Measurements from ENCODE around the gene SNAP47.

SNAP47 gene

DNA sequence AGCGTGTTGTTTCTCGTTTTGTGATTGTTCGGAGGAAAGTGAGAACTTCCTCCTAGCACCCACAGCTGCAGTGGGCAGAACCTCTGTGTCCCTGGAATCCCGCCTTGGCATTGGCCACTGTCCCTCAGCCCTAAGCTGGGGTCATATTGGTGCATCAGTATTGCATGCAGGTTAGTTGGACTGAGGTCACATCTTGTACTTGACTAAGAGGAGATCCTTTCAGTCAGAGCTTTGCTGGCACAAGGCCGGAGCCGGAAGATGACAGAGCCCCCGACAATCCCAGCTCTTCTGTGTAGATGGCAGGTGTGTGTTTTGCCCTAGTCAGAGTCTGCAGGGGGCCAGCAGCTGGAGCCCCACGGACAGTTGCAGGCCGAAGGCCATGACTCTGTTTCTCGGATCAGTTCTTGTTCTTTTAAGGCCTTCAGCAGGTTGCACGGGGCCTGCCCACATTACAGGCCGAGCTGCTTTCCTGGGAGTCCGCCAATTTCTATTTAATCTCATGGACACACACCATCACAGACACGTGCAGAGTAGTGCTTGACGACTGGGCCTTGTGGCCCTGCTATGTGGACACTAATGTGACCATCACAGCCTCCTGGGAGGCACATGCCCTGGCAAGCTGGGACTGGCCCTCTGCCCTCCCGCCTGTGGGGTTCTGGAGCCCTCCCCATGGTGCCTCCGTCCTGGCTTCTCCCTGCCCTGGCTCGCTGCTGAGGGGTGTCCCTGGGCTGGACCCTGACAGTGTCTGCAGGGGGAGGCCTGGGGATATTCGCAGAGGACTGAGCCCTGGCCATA is 14.9 kb downstream of the SNAP47 start:
- no peak for DNase-seq (ENCODE audit: low read depth)

DNA sequence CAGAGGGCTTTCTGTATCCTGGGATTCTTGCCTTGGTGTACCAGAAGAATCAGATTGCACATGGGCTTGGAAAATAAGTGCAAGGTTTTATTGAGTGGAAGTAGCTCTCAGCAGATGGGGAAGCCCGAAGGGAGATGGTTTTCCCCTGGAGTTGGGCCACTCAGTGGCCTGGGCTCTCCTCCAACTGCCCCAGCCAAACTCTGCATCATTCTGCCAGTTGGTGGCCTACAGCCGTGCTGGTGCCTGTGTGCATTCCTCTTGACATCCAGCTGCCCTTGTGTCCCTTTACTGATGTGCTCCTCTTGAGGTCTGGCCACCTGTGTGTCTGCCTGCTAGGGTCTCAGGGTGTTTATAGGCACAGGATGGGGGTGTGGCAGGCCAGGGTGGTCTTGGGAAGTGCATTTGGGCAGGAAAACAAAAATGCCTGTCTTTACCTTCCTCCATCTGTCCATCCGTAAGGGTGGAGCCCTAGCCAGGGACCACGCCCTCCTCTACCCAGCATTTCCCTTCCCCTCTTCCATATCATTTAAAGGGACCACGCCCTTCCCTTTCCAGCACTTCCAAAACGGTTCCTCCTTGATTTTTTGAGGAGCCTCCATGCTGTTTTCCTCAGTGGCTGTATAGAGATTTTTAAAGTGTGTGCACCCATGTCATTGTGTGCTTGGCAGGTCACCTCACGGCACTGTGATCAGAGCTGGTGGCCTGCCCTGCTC is 18.9 kb downstream of the SNAP47 start:
- DNase-seq (ENCODE audit: low read depth), result no peak

DNA sequence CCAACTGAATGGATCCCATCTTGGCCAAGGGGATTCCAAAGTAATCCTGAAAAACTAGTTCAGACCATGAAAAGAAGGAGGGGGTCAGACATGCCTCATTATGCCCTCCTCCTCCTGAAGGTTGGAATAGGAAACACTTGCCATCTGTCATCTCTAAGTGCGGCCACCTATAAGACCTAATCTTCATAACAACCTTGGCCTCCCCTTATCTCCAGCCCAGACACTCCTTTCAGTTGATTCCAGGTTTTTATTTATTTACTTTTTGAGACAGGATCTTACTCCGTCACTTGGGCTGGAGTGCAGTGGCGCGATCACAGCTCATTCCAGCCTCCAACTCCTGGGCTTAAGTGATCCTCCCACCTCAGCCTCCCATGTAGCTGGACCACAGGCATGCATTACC is 19.7 kb downstream of the SNAP47 start:
- no peak for DNase-seq (ENCODE audit: low read depth)

DNA sequence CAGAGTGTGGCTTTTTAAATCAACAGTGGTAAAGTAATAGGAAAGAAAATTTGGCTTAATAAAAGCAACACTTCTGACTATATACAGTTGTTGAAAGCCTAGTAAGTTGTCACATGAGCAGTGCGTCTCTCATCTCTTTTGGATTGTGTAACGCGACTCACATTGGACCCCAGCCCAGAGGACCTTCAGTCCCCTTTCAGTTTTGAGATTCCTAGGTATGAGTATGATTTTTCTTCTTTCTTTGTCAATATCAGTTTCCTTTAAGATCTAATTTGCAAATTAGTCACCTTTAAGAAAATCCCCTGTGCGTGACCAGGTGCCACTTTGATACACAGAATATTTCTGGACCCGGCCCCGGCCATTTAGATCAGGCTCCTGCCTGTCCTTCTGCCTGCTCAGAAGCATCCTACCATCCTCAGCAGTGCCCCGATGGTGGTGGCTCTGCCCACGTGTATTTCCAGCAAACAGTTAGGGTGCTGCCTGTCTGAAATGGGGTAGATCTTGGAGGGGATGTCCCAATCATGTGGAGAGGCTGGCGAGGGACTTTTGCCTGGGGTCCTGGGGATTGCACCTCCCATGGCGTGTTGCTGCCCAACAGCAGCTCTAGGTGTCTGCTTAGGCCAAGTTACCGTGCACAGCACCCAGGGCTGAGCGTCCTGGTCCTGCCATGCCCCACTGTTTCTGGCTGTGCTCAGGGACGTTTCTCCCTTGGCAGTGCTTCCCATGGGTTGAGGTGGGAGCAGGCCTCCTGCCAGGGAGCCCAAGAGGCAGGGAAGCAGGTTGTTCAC is 21.1 kb downstream of the SNAP47 start:
- no peak for DNase-seq (ENCODE audit: low read depth)

DNA sequence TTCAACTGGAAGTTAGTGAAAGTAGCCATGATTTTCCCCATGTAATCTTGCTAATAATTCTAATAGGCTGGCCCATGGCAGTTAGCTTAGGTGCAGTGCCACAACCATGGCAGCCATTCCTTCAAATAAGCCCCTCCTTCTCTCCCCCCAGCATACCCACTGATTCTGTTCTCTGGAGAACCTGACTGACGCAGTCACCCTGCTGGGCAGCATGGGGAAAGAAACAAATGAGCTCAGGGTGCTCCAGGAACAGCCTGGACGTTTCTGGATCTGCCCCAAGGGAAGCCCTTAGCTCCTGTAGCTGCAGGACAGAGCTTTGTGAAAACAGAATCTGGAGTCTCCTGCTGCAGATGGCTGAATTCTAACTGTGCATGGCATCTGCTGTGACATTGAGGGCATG is 22.5 kb downstream of the SNAP47 start:
- DNase-seq (ENCODE audit: low read depth), result no peak

DNA sequence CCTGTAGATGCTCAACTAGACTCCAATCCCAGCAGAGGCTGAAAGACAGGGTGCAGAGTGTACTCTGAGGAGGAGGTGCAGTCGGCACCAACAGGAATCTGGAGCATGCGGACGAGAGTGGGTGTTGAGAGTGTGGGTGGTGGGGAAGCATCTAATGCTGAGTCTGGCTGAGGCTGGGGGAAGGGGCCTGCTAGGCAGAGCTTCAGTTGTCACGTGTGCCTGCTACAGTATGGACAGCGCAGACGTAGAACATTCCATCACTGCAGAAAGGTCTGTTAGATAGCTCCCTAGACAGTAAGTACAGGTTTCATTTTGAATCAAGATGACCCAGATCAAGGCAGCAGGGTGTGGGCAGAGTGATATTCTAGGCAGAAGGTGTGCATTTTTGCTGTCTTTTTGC is 23.1 kb downstream of the SNAP47 start:
- DNase-seq (ENCODE audit: low read depth), result no peak

DNA sequence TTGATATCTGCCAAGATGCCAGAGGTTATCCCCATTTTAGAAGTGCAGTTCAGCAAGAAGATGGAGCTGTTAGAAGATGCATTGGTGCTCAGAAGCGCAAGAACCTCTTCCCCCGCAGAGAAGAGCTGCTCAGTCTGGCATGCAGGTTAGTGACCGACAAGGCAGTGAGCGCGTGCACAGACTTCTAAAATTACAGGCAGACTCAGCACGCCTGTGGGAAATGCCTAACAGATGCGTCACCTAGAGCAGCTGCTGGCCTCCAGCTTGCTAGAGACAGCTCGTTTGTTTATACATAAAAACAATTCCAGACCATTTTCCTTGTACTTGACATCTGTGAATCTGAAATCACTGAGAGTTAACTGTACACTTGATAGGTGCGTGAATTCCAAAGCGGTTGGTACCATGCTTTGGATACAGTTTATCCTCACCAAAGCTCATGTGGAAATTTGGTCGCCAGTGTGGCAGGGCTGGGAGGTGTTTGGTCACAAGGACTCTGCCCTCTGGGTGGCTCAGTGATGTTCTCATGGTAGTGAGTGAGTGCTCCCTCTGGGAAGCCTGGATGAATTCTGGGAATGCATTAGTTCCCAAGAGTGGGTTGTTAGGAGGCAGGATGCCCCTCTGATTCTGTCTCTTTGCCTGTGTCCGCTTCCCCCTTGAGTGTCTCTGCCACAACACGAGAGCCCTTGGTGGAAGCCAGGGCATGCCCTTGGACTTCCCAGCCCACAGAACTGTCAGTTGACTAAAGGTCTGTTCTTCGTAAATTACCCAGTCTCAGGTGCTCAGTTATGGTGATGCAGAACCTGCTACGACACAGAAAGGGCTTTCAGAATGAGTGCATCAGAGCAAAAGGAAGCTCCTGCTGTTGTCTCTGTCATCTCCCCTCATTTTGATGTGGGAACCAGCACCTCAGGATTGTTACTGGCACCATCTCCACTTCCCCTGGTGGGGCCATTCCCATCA is 24.4 kb downstream of the SNAP47 start:
- DNase-seq (ENCODE audit: low read depth), result no peak

DNA sequence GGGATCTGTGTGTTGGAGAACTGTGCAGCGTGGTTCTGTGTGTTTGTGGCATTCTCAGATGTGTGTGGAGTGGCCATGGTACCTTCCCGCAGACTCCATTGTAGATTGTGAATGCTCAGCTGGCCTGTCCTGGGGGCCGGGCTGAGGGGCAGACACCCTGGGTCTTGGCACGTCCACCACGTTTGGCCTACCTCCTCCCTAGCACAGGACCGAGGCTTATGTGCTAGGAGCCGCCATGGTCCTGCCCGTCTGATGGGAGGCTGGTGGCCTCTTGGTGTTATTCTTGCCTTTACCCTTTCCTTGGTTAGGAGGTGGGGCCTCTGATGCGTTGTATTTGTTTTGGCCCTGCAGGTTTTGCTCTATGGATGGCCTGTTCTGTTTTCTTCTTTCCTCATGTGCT is 25.1 kb downstream of the SNAP47 start:
- DNase-seq (ENCODE audit: low read depth), result no peak

DNA sequence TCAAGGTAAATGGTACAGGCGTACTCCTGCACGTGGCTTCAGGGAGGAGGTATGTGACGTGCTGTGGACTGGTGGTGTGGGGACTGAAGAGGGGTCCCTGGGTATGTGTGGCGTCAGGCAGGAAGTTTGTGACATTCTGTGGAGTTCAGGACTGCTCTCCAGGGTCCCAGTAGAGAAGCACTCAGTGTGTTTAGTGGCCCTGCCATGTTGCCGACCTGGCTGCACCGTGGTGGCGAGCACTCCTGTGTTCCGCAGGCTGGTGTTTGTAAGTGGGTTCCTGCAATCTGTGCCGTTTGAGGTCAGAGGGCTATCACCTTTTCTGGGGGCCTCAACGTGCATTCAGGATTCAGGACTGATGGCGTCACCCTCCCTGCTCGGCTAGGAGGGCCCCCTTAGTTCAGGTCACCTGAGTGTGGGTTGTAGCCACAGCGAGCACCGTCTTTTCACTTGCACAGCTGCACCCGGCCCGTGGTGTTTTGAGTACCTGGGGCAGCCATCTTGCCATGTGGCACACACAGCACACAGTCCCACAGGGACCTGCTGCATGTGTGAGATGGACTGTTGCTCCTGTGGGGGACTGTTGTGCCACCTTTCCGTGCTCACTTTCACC is 26.5 kb downstream of the SNAP47 start:
- DNase-seq (ENCODE audit: low read depth), result no peak

DNA sequence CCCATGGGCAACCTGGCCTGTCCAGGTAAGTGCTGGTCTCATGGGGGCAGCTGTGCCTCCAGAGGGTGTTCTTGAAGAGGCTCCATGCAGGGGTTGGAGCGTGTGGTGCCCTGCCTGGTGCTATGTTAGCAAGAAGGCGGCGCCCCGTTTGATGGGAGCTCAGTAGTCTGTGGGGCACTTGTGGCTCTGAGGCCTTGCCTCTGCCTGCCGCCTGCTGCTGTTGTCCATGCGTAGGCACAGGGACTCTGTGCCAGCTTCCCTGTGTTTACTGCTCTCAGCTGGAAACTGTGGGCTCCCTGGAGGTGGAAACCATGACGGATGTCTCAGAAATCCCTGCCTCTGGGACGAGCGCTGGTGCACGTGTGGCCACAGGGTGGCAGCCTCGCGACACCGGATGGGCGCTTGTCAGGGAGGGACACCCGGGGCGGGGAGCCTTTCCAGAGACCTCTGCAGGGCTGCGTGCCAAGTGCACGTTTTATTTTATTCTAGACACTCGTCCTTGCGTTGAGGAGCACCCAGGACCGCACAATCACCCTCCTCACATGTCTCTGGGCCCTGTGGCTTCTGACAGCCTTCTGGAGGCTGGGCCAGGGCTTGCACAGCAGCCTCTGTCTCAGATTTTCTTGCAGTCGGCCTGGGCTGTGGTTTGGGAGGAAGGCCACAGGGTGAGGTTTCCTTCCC is 27.1 kb downstream of the SNAP47 start:
- DNase-seq (ENCODE audit: low read depth), result peak; percentile 75

DNA sequence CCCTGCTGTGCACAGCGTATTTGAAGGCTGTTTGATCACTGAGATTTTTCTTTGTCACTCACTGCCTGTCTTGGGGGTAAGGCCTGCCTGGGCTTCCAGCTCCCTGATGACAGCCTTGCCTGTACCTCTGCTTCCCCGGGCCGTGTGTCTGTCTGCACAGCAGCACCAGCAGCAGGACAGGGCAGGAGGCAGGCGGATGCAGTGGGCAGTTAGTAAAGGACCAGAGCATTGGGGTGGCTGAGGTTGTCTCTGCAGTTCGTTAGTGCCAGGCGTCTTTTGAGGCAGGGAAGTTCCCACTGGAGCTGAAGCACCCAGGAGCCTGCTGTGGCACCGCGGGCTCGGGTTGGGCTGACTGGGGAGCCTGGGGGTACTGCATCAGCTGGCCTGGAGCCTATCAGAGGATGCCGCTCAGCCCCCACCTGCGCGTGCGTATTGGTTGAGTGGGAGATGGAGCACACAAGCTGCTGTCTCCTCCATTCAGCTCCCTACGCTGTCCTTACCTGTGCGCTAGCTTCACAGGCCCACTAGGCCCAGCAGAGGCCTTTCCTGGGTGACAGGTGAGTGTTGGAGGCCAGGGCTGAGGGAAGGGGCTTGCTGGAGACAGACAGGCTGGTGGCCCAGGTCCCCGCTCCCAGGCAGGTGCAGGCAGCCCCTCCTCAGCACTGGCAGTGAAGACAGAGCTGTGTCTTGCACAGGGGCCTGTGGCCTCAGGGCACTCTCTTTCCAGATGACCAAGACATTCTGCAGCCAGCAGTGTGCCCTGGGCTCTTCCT is 28.2 kb downstream of the SNAP47 start:
- DNase-seq (ENCODE audit: low read depth), result no peak

DNA sequence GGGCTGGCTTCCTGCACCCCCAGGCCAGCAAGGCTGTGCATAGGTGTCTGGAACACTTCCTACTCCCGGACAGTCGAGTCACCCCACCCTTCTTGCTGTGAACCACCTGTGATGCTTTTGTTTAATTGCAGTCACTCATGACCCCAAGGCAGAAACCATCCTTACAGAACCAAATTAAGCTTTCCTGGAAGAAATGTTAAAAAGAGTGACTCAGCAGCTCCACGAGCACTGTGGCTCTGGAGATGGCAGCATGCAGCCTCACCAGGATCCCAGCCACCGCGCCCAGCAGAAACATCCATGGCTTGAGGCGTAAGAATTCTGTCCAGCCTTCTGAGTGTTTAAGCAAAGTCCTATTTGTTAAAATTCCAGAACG is 28.8 kb downstream of the SNAP47 start:
- no peak for DNase-seq (ENCODE audit: low read depth)

DNA sequence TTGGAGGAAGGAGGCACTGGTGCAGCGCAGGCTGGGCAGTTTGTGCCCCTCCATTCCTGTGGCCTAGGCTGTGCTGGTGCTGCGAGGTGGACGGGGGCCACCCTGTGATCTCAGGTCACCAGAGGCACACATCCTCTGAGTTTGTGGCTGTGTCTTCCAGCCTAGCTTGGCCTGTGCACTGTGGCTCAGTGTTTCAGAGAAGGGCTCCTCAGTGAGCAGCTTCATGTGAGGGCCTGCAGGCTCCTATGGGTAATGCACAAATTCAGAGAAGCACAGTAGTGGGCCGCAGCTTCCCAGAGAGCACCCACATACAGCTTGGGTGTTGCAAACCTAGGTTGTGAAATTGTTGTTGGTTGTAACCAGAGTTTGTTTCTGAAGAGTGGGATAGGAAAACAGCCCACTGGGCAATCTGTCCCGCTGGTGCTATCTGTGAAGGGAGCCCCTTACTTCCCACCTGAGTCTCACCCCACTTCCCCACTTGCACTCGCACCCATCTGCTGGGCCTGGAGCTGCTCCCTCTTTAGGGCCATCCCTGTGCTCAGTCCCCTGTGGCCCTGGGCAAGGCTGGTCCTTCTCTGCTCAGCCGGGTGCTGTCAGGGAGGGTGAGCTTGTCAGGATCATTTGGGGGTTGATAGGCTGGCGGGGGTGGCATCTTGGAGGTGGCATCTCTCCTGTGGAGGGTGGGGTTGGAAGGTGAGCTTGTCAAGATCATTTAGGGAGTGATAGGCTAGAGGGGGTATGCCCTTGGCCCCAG is 30.2 kb downstream of the SNAP47 start:
- DNase-seq (ENCODE audit: low read depth), result no peak

DNA sequence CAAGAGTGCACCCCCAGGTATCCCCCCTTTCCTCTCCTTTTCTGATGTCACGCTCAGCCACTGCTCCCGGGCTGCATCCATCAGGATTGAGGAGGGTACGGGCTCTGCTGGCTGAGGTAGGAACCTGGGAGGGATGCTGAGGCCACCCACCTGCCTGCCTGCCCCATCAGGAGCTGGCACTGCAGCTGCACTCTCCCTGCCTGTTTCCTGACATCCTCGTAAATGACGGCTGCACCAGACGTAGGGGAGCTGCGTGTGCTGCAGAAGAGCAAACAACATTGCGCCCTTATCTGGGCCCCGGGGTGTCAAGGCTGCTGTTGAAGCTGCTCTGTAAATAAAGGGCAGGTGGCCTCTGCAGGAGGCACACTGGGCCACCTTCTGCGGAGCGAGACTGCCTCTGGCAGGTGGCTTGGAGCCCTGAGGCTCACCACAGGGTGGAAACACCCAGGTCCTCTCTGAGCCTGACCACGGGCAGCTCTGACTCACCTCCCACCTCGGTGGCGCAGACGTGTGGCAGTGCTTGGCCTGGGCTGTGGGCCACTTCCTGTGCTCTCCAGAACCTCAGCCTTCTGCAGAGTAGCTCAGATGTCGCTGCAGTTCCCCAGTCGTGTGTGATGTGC is 30.9 kb downstream of the SNAP47 start:
- peak; percentile 33 for DNase-seq (ENCODE audit: low read depth)

DNA sequence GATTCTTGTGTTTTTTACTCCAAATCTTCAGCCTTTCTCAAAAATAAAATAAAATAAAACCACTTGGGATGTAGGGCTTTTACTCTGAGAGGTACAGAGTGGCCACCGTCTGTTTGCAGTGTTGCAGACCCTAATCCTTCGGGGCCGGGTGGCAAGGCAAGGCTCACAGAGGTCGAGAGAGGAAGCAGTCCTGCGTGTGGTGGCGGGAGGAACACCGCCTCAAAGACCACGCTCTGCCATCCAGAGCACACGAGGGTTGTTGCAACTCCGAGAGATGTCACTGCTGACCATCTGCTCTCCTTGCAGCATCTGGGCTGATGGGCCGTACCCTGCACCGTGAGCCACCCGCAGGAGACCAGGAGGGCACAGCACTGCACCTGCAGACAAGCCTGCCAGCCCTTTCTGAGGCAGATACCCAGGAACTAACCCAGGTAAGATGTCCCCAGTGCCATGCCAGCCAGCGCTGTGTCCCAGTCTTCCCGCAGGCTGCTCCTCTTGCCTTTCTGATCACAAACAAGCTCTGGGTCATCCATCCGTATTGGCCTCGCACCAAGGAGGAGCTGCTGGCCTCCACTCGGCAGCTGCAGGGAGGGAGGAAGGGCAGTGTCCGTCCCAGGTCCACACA is 31.5 kb downstream of the SNAP47 start:
- no peak for DNase-seq (ENCODE audit: low read depth)

DNA sequence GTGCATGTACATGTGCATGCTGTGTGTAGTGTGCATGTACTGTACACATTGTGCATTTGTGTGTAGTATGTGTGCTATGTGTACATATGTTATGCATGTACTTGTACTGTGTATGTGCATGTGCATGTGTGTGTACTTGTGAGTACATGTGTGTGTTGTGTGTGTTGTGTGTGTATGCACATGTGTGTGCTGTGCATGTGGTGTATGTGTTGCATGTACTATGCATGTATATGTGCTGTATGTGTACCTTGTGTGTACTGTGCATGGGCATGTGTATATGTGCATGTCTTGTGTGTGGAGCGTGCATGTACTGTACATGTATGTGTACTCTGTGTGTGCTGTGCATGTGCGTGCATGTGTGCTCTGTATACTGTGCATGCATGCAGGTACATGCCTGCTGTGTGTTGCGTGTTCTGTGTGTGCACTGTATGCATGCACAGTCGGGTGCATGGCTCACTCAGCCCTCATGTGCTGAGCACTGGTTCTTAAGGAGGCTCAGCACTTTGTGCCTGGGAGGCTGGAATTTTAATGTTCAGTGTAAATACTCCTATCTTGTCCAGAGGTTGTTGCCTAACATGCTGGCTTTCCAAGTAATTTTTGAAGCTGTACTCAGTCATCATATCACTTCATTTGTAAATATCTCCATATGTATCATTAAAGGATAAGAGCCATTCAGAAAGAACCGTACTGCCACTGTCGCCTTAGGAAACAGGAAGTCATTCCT is 32.3 kb downstream of the SNAP47 start:
- no peak for DNase-seq (ENCODE audit: low read depth)

DNA sequence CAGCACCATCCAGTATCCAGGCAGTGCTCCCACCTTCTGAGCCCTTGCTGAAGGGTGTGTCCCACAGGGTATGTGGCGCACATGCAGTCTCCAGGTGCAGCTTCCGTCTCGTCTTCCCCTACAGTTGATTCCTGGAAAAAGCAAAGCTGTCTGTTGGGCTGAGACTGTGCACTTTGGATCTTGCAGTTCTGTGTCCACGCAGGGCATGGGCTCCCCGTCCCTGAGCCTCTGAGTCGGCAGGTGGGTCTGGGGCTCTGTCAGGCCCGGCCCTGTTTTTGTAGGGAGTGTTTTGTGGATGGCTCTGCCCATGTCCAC is 32.8 kb downstream of the SNAP47 start:
- DNase-seq (ENCODE audit: low read depth), result no peak

DNA sequence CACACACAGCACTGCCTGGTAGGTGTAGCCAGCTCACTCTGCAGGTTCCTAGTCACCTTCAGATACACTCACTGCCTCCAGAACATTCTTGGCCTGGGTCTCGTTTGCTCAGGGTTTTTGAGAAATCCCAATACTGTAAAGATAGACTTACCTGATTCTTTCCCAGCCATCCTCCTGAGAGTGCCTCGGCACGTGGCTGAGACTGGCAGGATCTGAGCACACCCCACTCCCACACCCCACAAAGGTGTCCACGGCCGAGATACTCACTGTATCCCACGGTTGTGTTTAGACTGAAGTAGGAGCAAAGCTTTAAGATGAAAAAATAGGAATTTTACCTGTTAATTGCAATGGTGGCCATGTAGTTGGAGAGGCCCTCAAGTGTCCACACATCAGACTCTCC is 33.4 kb downstream of the SNAP47 start:
- no peak for DNase-seq (ENCODE audit: low read depth)
